Panc1 (cell line): ENCODE data around the gene SEC22A. TPM values are rescaled to one million over a fixed set of nuclear protein-coding genes. Genes with fewer than 3 reads are reported as not detected.

Source experiments
- ATAC-seq: fragments of 200-7000 bp; cut with Tn5 transposase; 2 replicates; pipeline ENCODE4 v1.9.1; 2020; ENCODE audit warnings: mild to moderate bottlenecking, moderate library complexity
- BruUV-seq: library from RNA; stranded (reverse); fragments of 400-500 nt; replicated peaks from 2 replicates; lab custom pipeline; 2021; lab: Mats Ljungman, UMichigan
- CTCF ChIA-PET: fragments of 300-600 bp; sonication (Branson Sonifier 250); formaldehyde crosslinking; loops from one replicate; lab custom pipeline; 2022; ENCODE audit warnings: antibody characterized with exemption; lab: Charles Lee
- POLR2A ChIA-PET: fragments of 300-600 bp; sonication (Branson Sonifier 250); formaldehyde crosslinking; loops from one replicate; lab custom pipeline; 2022; ENCODE audit warnings: antibody characterized with exemption; lab: Charles Lee
- DNase-seq: peaks from one replicate; pipeline ENCODE4 v3.0.0-alpha.2; 2010; ENCODE audit warnings: low read depth, low spot score
- H3K27ac ChIP-seq: 2 replicates; pipeline ENCODE4 v1.5.1; 2011; ENCODE audit warnings: mild to moderate bottlenecking, low read length, inconsistent platforms
- H3K27me3 ChIP-seq: fragments of 200-500 bp; sonication (Bioruptor generic); 2 replicates; pipeline ENCODE4 v1.6.0; 2014; ENCODE audit warnings: low read length, inconsistent platforms; ENCODE audit not compliant: control insufficient read depth, insufficient read depth
- H3K36me3 ChIP-seq: fragments of 200-500 bp; sonication (Bioruptor generic); 2 replicates; pipeline ENCODE4 v1.5.1; 2014; ENCODE audit warnings: inconsistent platforms, mild to moderate bottlenecking, low read length, moderate library complexity; ENCODE audit not compliant: control insufficient read depth, insufficient read depth
- H3K4me1 ChIP-seq: 2 replicates; pipeline ENCODE4 v1.5.1; 2011; ENCODE audit warnings: inconsistent platforms, mild to moderate bottlenecking, low read length, moderate library complexity; ENCODE audit not compliant: control insufficient read depth, insufficient read depth
- H3K4me3 ChIP-seq, 2 experiments: 2 replicates each; pipeline ENCODE4 v1.5.1; 2011 to 2012; ENCODE audit warnings: low read depth in 2 of 2, low read length in 2 of 2, mild to moderate bottlenecking in 2 of 2, inconsistent platforms in 1 of 2, moderate library complexity in 1 of 2
- H3K9me3 ChIP-seq: fragments of 200-500 bp; sonication (Bioruptor generic); 2 replicates; pipeline ENCODE4 v1.5.1; 2014; ENCODE audit warnings: low read depth, mild to moderate bottlenecking, inconsistent platforms, low read length, moderate library complexity; ENCODE audit not compliant: control insufficient read depth, insufficient read depth
- CTCF ChIP-seq: fragments of 450-650 bp; IDR thresholded peaks from 2 replicates; pipeline ENCODE4 v1.5.1; 2017; ENCODE audit warnings: mild to moderate bottlenecking
- POLR2AphosphoS5 ChIP-seq: IDR thresholded peaks from 2 replicates; pipeline ENCODE4 v1.6.1; 2012; ENCODE audit warnings: mild to moderate bottlenecking, low read depth, low read length, moderate library complexity
- REST ChIP-seq, 2 experiments: IDR thresholded peaks; 2 replicates each; pipeline ENCODE4 v1.6.1; 2011 to 2012; ENCODE audit warnings: low read depth in 2 of 2, control low read depth in 1 of 2, low read length in 1 of 2, mild to moderate bottlenecking in 1 of 2, moderate library complexity in 1 of 2; ENCODE audit not compliant: insufficient read depth in 1 of 2
- SIN3A ChIP-seq: IDR thresholded peaks from 2 replicates; pipeline ENCODE4 v1.6.1; 2012; ENCODE audit warnings: low read depth, mild to moderate bottlenecking, low read length, moderate library complexity, borderline replicate concordance; ENCODE audit not compliant: insufficient read depth
- TCF7L2 ChIP-seq: IDR thresholded peaks from 2 replicates; pipeline ENCODE4 v1.6.1; 2011; ENCODE audit warnings: mild to moderate bottlenecking, low read depth, low read length, inconsistent platforms
- in situ Hi-C: cut with HindIII; loops from 2 replicates; pipeline ENCODE4 v1.10.0; 2016; ENCODE audit warnings: low sequenced_read_pairs, low pct_unique_long_range_greater_than_20kb
- intact Hi-C: fragments of 100-400 bp; cut with micrococcal nuclease; formaldehyde crosslinking; loops from one replicate; pipeline ENCODE4 v1.10.0; 2022; ENCODE audit not compliant: unreplicated experiment
- total RNA-seq: library from RNA; stranded (reverse); gene quantifications from one replicate; pipeline ENCODE4 v1.2.1, GENCODE V29; 2021; ENCODE audit not compliant: unreplicated experiment

Gene SEC22A
- total RNA-seq, 1 experiment from 2014 or later = 22.7 TPM

GRCh38 chr3:123272547-123272946 lies 70.8 kb downstream of the SEC22A start:
- no peak overlapping the region for H3K27ac ChIP-seq

GRCh38 chr3:123275691-123276090 lies 73.9 kb downstream of the SEC22A start:
- Histone ChIP-seq H3K4me3 (no peak overlapping the region), H3K27me3 (no peaks in the 10 kb centered on the region), H3K4me1 (no peaks in the 10 kb centered on the region), H3K9me3 (no peaks in the 10 kb centered on the region), H3K36me3 (no peaks in the 10 kb centered on the region), H3K27ac (no peak overlapping the region)
- in situ Hi-C loops (no loop called here), intact Hi-C loops (no loop called here)
- no peak for ATAC-seq
- ChIA-PET CTCF (no interaction called here), POLR2A (interaction anchor here (0.5 kb wide), 1 partner anchor 15 kb away, joined by 4 read pairs; no protein-coding TSS in a partner anchor)
- DNase-seq = no peak
- no peak for TF ChIP-seq CTCF
- 0 out of 4 replicates have a peak, but pooled peaks of 1 of the 2 experiments have one; percentile 11 for TF ChIP-seq REST (IDR thresholded peaks at IDR 0.05; ENCODE audit: insufficient read depth in 1 of 2, low read depth in 2 of 2, low read length in 1 of 2)
- BruUV-seq = no TSS peak

More at GRCh38 chr3:123272547-123272946, 70.8 kb downstream of the SEC22A start:
- ATAC-seq (no peak), DNase-seq (no peak)
- Histone ChIP-seq H3K4me3 (no peak overlapping the region), H3K4me1 (no peaks in the 10 kb centered on the region), H3K36me3 (no peaks in the 10 kb centered on the region), H3K9me3 (no peaks in the 10 kb centered on the region), H3K27me3 (no peaks in the 10 kb centered on the region)
- CTCF ChIA-PET = no interaction called here
- TF ChIP-seq TCF7L2 = no peak
- TF ChIP-seq CTCF = no peak
- TF ChIP-seq REST (IDR thresholded peaks at IDR 0.05; ENCODE audit: insufficient read depth in 1 of 2, low read depth in 2 of 2, low read length in 1 of 2) = no peak
- TF ChIP-seq SIN3A = no peak
- TF ChIP-seq POLR2AphosphoS5 = no peak
- BruUV-seq = no TSS peak
- in situ Hi-C loops (no loop called here), intact Hi-C loops (no loop called here)
- POLR2A ChIA-PET = no interaction called here
